ENCODE results near the gene SLC66A3.

- TF ChIP-seq CTCF (conservative IDR thresholded peaks at IDR 0.05; ENCODE audit: low read depth, low read length) (no peak), EZH2phosphoT487 (IDR thresholded peaks at IDR 0.05; ENCODE audit: borderline replicate concordance, low read length) (no peak)
Measured at GRCh38 chr2:11212645-11213044, 57.4 kb downstream of the SLC66A3 start.
